Measurements from ENCODE around the gene TIAM2.

Gene TIAM2

DNA sequence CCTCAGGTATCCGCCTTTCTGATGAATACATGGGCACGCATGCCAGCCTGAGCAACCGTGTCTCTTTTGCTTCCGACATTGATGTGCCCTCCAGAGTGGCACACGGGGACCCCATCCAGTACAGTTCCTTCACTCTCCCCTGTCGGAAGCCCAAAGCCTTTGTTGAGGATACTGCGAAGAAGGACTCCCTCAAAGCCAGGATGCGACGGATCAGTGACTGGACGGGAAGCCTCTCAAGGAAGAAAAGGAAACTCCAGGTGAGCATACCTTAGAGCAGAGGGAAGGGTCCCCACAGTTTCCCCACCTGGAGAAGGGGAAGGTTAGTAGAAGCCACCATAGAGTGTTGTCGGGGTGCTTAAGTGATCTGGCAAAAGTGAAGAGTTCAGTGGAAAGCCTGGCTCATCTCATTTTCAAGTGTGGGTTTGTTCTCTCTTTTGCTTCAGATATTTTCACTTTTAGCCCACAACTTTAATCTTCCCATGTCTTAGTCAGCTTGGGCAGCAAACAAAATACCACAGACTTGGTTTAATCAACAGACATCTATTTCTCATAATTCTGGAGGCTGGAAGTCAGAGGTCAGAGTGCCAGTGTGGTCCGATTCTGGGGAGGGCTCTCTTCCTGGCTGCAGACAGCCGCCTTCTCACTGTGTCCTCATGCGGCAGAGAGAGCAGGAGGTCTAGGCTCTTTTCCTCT, 135.2 kb downstream of the TIAM2 start:
- DNase-seq (ENCODE audit: low spot score), result no peak

DNA sequence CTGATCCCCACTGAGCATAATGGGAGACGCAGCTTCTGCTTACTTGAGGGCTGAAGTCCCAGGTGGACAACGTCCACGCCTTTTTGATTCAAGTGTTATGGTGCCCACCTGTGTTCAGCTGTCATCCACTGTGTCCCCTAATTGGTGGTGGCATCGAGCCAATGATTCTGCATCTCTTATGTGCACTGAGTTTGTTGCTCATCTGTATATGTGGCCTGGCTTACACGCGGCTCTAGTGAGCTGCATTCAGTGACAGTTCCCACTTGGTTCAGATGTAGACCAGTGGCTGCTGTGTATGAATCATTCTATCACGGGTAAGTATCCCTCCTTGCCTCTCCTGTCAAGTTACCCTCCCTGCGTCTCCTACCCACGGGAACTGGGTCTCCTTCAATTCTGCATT, 137.5 kb downstream of the TIAM2 start:
- DNase-seq (ENCODE audit: low spot score), result no peak

DNA sequence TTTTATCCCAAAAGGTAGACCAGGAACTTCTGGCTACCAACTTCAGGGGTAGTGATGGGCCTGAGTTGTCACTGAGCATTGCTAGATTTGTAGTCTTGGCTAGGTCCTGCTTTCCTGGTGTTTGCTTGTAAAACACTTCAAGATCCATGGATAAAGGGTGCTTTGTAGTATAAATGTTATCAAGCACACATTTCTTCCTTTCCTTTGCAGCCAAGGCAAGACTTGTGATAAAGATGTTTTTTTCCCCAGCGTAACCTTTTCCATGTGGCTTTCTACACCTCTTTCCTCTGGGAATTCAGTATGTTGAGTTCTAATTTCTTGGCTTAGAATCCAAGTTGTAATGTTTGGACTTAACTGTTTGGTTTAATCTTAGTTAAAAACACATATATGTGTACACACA, 145.9 kb downstream of the TIAM2 start:
- DNase-seq (ENCODE audit: low spot score), result no peak

DNA sequence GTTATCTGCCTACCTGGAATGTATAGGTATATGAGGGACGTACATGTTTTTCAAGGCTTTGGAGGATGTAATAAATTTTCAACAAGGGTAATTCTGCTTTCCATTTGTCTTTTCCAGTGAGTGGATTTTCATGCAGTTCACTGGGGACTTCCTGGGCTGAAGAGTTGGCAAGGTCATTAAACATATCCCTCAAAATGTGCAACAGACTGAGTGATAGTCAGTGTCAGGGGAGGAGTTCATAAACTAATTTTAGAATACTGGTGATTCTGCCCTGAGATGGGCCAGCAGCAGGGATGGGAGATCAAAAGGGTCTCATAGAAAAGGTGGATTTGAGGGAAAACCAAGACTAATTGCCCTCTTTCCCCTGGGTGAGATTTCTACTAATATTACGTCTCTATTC, 146.4 kb downstream of the TIAM2 start:
- no peak for DNase-seq (ENCODE audit: low spot score)

DNA sequence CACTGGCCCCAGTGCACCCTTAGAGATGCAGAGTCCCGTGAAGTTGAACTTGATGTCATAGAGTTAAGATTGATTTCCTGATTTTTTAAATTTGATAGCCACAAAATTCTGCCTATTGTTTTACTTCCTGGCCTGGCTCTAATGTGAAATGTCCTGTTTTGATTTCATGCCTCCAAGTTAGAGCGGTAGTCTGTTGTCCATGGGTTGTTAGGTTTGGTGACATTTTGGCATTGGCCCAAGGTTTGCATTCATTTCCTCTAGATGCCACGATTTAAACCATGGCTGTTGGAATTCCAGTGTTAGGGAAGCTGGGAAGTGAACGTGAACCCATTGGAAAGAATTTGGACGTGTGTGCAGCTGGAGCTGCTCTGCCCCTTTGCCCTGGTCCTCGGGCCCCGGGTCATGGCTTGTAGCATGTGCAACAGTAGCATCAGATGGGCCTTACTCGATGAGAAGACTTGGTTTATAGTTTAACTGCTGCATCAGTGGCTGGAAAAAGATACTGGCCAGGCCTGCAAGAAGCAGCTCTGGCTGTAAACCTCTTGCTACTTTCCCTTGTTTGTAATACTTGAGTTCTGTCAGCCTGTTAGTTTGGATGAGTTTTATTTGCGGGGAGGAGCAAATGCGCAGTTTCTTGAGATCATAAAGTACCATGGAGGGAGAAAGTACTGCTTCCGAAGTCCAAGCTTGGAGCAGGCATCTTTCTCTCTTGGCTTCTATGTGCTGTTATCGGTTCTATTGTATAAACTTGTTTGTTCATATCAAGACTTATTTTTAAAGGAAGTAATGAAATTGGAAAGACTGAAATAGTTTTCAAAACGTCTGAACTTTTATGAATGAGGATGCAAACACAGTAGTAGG, 147.3 kb downstream of the TIAM2 start:
- DNase-seq (ENCODE audit: low spot score), result peak; percentile 82

DNA sequence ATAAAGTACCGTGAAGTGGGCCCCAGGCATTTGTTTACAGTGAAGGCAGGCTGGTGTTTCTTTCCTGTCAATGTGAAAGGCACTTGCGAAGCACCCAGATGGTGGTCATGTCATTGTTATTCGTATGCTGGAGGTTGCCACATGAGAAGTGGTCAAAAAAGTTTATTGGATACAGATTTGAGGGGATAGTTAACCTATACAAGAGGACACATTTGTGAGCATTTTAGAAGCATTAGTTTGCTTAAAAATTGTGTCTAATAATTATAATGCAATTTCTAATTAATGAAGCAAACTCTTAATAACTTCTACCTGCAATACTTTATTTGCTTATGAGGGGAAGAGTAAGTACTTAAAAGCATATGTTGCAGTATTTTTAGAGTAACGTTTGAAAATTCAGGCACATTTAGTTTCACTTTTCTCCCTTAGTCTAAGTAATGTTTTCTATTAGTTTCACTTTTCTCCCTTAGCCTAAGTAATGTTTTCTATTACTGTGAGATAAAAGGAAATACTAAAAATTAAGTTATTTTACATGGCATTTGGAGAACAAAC, 148.0 kb downstream of the TIAM2 start:
- no peak for DNase-seq (ENCODE audit: low spot score)

DNA sequence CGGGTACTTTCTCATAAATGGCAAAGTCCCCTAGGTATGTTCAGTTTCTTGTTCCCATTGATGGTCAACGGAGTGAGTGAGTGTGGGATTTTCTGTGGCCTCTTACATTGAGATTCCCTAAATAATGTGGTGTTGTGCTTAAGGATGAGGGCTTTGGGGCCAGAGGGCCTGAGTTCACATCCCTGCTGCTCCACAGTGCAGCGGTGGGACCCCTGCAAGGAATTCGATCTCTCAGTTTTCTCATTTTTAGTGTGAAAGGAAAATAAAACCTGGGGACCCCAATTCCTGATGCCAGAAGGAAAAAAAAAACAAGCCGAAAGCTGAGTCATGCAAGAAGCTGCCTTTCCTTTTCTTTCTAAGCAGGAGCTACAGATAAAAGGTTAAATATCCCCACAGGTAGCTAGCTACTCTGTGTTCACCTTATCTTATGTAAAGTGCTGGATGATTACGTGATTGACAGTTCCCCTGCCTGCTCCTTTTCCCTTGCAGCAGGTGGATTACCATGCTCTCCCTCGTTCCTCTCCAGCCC, 148.5 kb downstream of the TIAM2 start:
- DNase-seq (ENCODE audit: low spot score), result no peak

DNA sequence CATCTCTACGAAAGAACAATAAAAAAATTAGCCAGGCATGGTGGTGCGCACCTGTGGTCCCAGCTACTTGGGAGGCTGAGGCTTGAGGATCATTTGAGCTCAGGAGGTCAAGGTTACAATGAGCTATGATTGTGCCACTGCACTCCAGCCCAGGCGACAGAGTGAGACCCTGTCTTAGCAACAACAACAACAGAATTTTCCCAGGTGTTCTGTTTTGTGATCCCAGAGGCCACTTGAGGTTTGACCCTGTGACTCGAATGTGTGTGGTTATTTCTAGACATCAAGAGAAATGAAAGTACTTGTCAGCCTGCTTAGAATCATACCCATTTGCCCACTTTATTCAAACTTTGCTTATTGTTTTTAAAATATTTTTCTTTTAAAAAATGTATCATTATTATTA, 151.1 kb downstream of the TIAM2 start:
- DNase-seq (ENCODE audit: low spot score), result no peak

DNA sequence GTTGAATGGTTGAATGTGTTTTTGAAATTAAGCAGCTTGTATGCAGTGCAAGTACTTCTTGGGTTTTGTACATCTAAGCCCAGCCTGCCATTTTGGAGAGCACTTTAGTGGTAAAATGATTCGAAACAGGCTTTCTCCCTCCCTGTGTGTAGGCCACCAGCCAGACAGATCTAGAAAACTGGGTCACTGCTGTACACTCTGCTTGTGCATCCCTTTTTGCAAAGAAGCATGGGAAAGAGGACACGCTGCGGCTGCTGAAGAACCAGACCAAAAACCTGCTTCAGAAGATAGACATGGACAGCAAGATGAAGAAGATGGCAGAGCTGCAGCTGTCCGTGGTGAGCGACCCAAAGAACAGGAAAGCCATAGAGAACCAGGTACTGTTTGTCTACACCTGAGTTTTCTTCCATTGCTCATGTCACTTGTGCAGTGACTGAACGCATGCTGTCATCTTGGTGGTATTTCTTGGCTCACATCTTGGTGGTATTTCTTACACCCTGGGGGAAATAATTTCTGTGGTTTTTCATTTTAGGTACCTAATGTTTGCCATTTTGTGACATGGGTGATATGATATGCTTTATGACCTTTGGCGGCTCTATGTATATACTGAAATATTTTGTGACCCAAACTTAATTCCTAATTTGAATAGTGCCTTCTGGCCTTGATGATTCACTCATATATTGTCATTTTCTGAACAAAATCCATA, 153.0 kb downstream of the TIAM2 start:
- DNase-seq (ENCODE audit: low spot score), result no peak

DNA sequence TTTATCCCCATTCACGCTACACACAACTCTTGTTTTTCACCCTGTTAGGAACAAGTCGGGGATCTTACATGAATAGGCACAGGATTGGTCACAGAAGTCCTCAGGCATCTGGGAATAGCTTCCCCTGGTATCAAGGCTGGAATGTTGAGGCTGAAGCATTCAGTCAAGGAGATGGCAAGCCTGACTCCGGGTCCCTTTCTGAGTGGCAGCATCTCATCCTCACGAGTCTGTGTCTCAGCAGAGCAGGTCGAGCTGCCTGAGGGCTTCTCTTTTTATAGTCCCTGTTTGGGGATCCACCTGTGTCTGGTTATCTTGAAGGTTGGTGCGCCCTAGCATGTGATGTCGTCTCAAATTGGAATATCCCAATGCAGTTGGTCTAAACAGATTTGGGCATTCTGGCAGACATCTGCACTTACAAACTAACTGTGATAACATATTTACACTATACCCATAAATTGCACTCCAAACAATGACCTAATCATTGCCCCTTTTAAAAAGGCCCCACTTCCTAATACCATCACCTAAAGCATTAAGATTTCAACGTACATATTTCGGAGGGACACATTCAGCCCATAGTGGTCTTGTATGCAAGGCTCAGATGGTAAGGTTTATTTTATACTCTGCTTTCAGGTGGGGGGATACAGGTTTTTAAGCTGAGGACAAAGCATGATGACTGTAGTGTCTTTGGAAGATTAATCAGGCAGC, 156.0 kb downstream of the TIAM2 start:
- no peak for DNase-seq (ENCODE audit: low spot score)

DNA sequence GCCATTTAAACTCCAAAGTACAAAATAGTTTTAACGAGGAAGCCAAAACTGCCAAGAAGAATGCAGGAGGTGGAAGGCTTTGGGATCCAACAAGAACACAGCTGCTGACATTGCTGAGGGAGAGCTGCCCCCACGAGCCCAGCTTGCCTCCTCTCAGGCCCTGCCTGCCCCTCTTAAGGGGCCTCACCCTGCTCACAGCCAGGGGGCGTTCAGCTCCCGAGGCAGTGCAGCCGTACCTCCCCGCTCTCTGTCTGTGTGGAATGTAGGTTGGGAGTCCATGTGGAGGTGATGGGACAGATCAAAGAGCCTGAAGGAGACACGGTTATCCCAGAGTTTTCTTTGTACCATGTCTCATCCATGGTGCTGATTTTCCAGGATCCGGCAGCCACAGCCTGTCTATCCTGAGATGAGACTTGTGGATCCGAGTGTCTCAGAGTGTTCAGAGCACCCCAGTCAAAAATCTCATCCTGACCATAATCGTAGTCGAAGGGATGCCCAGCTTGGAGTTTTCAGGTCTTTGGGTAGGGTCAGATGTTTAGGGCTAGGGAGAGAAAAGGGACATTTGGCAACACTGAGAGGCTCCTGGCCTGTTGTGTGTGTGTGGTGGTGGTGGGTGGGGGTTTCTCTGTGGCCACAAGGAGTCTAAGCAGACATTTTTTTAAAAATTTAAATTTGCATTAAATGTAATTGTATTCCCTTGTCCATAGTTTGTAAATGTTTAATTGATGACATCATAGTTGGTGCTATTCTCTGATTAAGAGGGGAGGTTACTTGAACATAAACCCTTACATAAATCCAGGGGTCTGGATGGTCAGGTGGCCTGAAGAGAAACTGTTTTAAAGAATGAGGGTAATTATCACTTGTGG, 157.3 kb downstream of the TIAM2 start:
- DNase-seq (ENCODE audit: low spot score), result no peak

DNA sequence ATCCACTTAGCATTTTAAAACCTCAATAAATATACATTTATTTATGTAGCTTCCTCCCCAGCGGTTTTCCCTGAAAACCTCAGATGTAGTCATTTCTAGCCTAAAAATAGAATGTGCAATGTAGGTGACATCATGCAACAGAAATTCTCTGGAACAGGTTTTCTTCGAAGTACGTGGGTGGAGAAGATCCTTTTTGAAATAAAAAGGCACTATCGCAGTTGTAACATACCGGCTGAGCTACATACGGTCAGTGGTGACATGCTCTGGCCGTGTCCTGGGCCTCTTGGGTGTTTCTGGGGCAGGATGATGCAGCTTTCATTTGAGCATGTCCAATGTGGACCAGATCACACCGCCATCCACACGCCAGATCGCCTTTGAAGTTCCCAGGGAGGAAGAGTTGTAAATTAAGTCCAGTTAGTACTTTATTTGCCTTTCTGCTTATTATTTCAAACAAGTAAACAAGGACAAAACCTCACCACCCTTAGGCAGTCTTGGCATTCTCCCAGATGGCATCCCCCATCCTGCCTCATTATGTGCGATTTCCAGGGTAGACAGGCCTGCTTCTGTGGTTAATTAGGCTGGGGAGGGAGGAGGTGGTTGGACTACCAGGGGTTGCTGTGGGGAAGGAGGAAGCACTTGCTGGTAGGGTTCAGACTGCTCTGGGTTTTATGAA, 159.2 kb downstream of the TIAM2 start:
- peak; percentile 76 for DNase-seq (ENCODE audit: low spot score)

DNA sequence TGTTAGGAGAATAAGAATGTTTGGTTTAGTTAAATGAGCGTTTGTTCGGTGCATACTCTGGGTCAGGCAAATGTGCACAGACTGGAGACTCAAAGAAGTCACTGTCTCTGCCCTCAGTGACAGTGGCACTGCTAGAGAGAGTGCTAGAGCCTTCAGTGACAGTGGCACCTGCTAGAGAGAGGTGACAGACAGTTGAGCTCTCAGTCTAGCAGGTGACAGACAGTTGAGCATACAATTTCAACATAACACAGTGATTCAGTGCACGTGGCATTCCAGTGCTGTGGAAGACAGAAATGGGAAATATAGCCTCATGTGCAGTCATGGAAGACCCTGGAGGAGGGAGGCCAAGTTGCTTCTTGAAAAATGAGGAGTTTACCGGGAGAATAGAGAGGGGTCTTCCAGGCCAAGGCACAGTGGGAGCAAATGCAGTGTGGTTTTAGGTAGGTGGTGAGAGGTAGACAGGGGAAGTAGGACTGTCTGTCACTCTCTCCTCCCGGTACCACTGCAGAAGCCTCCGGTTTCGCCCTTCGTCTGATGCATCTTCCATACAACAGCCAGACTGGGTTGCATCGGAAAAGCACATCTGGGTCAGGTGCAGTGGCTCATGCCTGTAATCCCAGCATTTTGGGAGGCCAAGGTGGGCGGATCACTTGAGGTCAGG, 160.8 kb downstream of the TIAM2 start:
- DNase-seq (ENCODE audit: low spot score), result no peak

DNA sequence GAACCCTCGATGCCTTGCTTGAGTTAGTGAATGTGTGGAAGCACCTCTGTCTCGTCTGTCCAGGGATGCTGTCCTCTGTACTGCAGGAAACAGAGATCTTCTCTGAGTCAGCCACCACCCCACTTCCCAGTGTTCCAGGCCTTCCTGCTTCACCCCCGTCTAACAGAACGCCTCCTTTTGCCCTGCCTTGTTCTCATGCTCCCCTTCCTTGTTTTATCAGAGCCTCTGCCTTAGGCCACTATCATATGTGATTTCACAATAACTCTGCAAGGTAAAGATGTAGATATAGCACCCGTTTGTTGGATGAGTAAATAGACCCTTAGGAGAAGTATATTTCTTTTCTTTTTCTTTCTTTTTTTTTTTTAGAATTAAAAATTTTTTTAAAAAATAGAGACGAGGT, 162.0 kb downstream of the TIAM2 start:
- DNase-seq (ENCODE audit: low spot score), result peak; percentile 33

DNA sequence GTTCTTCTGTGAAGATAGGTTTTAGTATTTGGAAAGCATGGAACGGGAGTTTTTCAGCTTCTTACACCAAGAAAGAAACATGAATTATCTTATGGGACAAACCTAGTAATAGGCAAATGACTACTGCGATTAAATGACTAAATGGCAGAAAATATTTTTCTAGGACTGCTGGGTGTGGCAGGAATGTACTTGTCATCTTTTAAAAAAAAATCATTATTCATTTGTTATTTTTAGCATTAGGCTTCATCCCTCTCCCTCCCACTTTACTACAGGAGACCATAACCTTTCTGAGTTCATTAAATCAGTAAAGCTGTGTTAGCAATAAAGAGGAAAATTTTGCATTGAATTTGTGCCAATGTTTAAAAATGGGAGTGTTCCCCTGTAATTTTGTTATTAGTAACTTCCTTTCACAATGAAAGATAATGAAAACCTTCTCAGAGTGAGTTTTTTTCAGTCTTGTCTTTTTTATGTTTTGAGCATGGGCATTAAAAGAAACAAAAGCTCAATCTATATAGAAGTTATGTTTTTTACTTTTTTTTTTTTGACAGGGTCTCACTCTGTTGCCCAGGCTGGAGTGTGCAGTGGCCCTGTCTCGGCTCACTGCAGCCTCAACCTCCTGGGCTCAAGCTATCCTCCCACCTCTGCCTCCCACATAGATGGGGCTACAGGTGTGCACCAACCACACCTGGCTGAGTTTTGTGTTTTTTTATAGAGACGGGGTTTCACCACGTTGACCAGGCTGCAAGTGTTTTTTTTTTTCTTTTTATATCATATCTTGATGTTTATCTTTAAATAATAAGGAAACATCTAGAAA, 163.1 kb downstream of the TIAM2 start:
- DNase-seq (ENCODE audit: low spot score), result peak; percentile 56

DNA sequence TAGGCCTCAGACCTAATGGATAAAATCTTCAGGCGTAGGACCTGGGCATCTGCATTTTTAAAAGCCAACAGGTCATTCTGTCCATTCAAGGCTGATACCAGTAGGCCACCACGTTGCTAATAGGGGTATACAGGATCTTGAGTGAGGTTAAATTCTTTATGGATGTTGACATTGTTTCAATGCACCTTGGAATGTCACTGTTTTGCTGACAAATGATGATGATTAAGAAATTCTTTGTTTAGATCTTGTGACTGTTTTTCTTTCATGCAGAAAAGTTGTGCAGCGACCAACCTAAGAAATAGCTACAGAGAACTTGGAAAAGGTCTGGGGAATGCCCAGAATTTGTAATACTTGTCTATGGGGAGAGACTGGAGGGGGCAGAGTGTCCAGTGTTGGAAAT, 167.6 kb downstream of the TIAM2 start:
- DNase-seq (ENCODE audit: low spot score), result peak; percentile 47

DNA sequence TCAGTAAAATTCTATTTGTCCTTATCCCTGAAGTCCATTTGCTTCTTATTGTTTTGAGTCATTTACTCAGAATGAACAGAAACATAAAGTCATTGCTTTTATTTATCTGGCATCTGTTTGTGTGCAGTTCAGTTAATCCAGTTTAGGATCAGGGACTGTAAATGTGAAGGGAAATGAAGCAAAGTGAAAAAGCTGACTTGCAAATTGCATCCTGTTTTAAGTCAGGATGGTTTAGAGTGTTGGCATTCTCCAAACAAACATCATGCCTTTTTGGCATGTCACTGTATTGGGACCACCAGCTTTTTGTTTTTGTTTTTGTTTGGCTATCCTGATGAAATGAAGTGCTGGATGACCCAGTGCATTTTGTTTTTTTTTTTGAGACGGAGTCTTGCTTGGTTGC, 168.5 kb downstream of the TIAM2 start:
- DNase-seq (ENCODE audit: low spot score), result no peak

DNA sequence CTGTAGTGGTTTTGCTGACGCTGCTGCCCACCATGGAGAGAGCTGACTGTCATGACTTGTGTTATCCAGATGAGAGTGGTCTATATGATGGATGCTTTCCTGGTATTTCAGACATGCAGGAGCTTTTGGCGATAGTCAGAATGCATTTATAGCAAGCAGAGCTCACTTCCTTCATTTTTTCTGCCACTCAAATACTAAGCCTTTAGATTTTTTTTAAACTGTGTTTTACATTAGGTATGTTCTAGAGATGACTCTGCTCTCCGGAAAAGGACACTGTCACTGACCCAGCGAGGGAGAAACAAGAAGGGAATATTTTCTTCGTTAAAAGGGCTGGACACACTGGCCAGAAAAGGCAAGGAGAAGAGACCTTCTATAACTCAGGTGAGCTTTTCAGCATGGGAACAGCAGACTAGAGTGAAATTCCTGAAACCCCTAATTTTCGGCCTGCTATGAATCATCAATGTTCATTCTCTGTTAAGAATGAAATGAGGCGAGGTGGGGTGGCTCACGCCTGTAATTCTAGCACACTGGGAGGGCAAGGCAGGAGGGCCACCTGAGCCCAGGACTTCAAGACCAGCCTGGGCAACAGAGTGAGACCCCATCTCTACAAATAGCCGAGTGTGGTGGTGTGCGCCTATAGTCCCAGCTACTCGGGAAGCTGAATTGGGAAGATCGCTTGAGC, 170.1 kb downstream of the TIAM2 start:
- no peak for DNase-seq (ENCODE audit: low spot score)

All from kidney capillary endothelial cell (primary cell).